HUES64 (cell line): ENCODE data around the gene ZNF483.
"Not testable (repeated sequence)": the region's sequence is repeated elsewhere in the genome, so short reads cannot be mapped to it uniquely, and the experiment has no call there.

Experiments
- H3K27ac ChIP-seq: 2 replicates; pipeline ENCODE4 v1.7.0; 2013; ENCODE audit warnings: low read depth, low read length, inconsistent platforms
- H3K27me3 ChIP-seq: 2 replicates; pipeline ENCODE4 v1.6.1; 2013; ENCODE audit warnings: mild to moderate bottlenecking, low read length; ENCODE audit not compliant: insufficient read depth
- H3K36me3 ChIP-seq: 2 replicates; pipeline ENCODE4 v1.6.1; 2013; ENCODE audit warnings: mild to moderate bottlenecking, low read length; ENCODE audit not compliant: insufficient read depth
- H3K4me1 ChIP-seq: 2 replicates; pipeline ENCODE4 v1.6.1; 2013; ENCODE audit warnings: mild to moderate bottlenecking, low read length, moderate library complexity; ENCODE audit not compliant: insufficient read depth
- H3K4me3 ChIP-seq: 2 replicates; pipeline ENCODE4 v1.5.1; 2013; ENCODE audit warnings: mild to moderate bottlenecking, low read length, moderate library complexity
- H3K9ac ChIP-seq: 2 replicates; pipeline ENCODE4 v1.6.1; 2013; ENCODE audit warnings: mild to moderate bottlenecking, low read depth, low read length
- H3K9me3 ChIP-seq: 2 replicates; pipeline ENCODE4 v1.6.1; 2013; ENCODE audit warnings: low read depth, low read length; ENCODE audit not compliant: insufficient read depth
- WGBS: fragments of 150-250, 120-280 bp; methylation state at CpG from one replicate; pipeline ENCODE4 v1.1.7; 2013; ENCODE audit warnings: missing lambda C conversion rate; 5-methylcytosine and 5-hydroxymethylcytosine counted together

The ZNF483 gene

DNA sequence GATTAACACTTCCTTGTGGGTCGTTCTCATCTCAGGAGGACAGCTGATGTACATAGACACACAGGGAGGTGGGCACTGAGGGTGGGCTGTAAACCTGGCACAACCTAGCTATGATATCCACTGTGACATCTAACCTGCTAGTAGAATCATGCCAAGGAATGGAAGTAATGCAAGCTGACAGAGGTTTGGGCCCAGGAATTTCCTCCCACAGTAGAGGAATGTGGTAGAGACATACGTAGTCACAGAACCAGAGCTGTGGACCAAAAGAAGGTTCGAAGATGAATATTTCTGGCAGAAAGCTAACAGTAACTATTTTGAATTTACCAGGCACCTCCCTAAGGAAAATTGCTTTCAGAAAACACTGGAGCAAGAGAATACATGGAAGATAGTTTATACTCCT is 90.9 kb downstream of the ZNF483 start:
- H3K27ac ChIP-seq = no peak overlapping the region
- no peaks in the 10 kb centered on the region for H3K36me3 ChIP-seq
- H3K9me3 ChIP-seq = no peaks in the 10 kb centered on the region
- no peak overlapping the region for H3K9ac ChIP-seq
- 88% methylated on average over 3 of the region's 3 CpGs for WGBS
- H3K4me3 ChIP-seq = no peak overlapping the region
- no peaks in the 10 kb centered on the region for H3K27me3 ChIP-seq
- H3K4me1 ChIP-seq = no peaks in the 10 kb centered on the region

DNA sequence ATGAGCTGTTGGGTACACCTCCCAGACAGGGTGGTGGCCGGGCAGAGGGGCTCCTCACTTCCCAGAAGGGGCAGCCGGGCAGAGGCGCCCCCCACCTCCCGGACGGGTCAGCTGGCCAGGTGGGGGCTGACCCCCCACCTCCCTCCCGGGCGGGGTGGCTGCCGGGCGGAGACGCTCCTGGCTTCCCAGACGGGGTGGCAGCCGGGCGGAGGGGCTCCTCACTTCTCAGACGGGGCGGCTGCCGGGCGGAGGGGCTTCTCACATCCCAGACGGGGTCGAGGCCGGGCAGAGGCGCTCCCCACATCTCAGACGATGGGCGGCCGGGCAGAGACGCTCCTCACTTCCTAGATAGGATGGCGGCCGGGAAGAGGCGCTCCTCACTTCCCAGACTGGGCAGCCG is 92.4 kb downstream of the ZNF483 start:
- not testable (repeated sequence) for H3K9me3 ChIP-seq, H3K4me1 ChIP-seq, H3K36me3 ChIP-seq, H3K4me3 ChIP-seq, H3K9ac ChIP-seq, H3K27me3 ChIP-seq, H3K27ac ChIP-seq
- 93% methylated on average over 28 of the region's 29 CpGs for WGBS

DNA sequence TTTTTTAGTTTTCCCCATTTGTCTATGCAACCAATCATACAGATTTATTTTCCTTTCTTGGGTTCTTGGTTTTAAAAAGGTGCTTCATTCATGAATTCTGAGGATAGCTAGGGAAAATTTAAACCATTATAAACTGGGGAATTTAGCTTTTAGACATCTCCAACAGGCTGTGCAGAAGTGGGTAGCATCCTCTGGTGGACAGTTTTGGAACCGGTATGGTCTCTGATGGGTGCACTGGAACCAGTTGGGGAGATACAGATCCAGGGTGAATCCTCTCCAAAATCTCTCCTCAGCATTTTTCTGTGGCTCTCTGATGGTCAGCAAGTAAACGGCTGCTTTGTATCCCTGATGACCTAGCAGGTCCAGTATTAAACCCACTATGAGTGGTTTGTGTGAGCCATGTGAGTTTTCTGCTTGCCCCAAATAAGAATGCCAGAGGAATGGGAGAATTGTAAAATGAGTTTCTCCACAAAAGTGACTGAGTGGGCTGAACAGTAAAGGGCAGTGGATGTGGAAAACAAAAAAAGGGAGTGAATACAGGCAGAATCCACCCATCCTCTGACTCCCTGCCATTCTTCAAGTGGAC is 97.0 kb downstream of the ZNF483 start:
- Histone ChIP-seq H3K4me1 (no peaks in the 10 kb centered on the region), H3K9me3 (no peaks in the 10 kb centered on the region), H3K27ac (no peak overlapping the region), H3K27me3 (no peaks in the 10 kb centered on the region), H3K36me3 (no peaks in the 10 kb centered on the region), H3K9ac (no peak overlapping the region), H3K4me3 (no peak overlapping the region)
- WGBS = 52% methylated on average over 2 of the region's 2 CpGs

DNA sequence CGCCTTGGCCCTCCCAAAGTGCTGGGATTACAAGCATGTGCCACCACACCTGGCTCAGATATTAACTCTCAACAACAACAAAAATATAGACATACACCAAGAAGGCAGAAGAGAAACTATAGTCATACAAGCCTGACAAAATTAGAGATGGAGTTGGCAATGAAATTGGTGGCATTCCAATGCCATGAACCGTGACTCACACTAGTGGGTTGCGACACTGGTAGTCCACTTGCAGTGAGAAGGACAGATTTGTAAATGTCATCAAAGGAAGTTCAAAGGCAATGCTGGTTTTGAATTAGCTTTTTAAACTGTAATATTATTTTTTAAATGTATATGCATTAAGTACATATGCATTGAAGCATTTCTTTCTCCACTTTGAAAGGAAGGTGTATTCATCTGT is 97.6 kb downstream of the ZNF483 start:
- 86% methylated on average over 3 of the region's 3 CpGs for WGBS
- Histone ChIP-seq H3K4me1 (no peaks in the 10 kb centered on the region), H3K27me3 (no peaks in the 10 kb centered on the region), H3K9me3 (no peaks in the 10 kb centered on the region), H3K36me3 (no peaks in the 10 kb centered on the region), H3K4me3 (no peak overlapping the region), H3K9ac (no peak overlapping the region), H3K27ac (no peak overlapping the region)
